Fibroblast of the aortic adventitia (primary cell): Measurements from ENCODE around the gene PRODH. TPM values are rescaled to one million over a fixed set of nuclear protein-coding genes. Genes with fewer than 3 reads are reported as not detected.

Experiments
- DNase-seq: peaks from one replicate; pipeline ENCODE4 v3.0.0-alpha.2; 2010; ENCODE audit warnings: low read depth
- H3K4me3 ChIP-seq: 2 replicates; pipeline ENCODE4 v1.5.1; 2011; ENCODE audit warnings: low read depth, mild to moderate bottlenecking, control low read depth, low read length, moderate library complexity
- CTCF ChIP-seq: IDR thresholded peaks from 2 replicates; pipeline ENCODE4 v1.5.1; 2011; ENCODE audit warnings: mild to moderate bottlenecking, low read length, control low read depth, inconsistent platforms; ENCODE audit not compliant: insufficient read depth
- total RNA-seq: library from RNA; depleted of rRNA; stranded (reverse); fragments of >200 nt; gene quantifications from 2 replicates; pipeline ENCODE4 v1.2.3, GENCODE V29; 2012; ENCODE audit warnings: low replicate concordance

PRODH gene
- 0.74 TPM in 1 of 2 replicates, not detected in the other for total RNA-seq

GRCh38 chr22:18935889-18936529 lies at the start of gene PRODH:
TSS of gene PRODH (minus strand) at chr22:18936293. CDS start at chr22:18936287, 6 bp downstream.
- no peak for DNase-seq
- TF ChIP-seq CTCF: no peak
- H3K4me3 ChIP-seq: no peak within 1 kb of the TSS

GRCh38 chr22:18985780-18986179 lies 49.7 kb upstream of the PRODH start:
- DNase-seq: no peak
- TF ChIP-seq CTCF: no peak
- H3K4me3 ChIP-seq: no peak overlapping the region

GRCh38 chr22:18984564-18984963 lies 48.5 kb upstream of the PRODH start:
- H3K4me3 ChIP-seq: no peak overlapping the region
- no peak for TF ChIP-seq CTCF
- DNase-seq: no peak

- no peak for TF ChIP-seq CTCF
- DNase-seq: no peak
Measured at GRCh38 chr22:18983120-18983651, 47.1 kb upstream of the PRODH start.

GRCh38 chr22:18980829-18981228 lies 44.7 kb upstream of the PRODH start:
- DNase-seq: no peak
- TF ChIP-seq CTCF: no peak

More at GRCh38 chr22:18983120-18983651, 47.1 kb upstream of the PRODH start:
- H3K4me3 ChIP-seq: no peak overlapping the region

GRCh38 chr22:18979957-18980356 lies 43.9 kb upstream of the PRODH start:
- no peak for DNase-seq
- no peak for TF ChIP-seq CTCF
- H3K4me3 ChIP-seq: no peak overlapping the region

More at GRCh38 chr22:18980829-18981228, 44.7 kb upstream of the PRODH start:
- no peak overlapping the region for H3K4me3 ChIP-seq
